CD14-positive monocyte (primary cell): ENCODE results near the gene KREMEN1. TPM values are rescaled to one million over a fixed set of nuclear protein-coding genes. Genes with fewer than 3 reads are reported as not detected.

Experiments used
- DNase-seq, 3 donors: peaks; one replicate each; pipeline ENCODE4 v3.0.0-alpha.2; 2011 to 2022
- H2AFZ ChIP-seq: 2 replicates; pipeline ENCODE4 v1.6.0; 2012; ENCODE audit warnings: mild to moderate bottlenecking, low read depth, low read length, inconsistent platforms; ENCODE audit not compliant: insufficient read depth, poor library complexity, severe bottlenecking
- H3K27ac ChIP-seq, 2 donors: 1 replicate in 1 of 2; 2 replicates in 1 of 2; pipeline ENCODE4 v1.5.1; 2012 to 2013; ENCODE audit warnings: low read length in 2 of 2, control low read depth in 1 of 2, inconsistent platforms in 1 of 2, low read depth in 1 of 2, mild to moderate bottlenecking in 1 of 2
- H3K27me3 ChIP-seq, 2 donors: one replicate each; pipeline versions ENCODE4 v1.6.0 to v1.6.1; 2011 to 2013; ENCODE audit warnings: low read length in 2 of 2; ENCODE audit not compliant: control insufficient read depth in 2 of 2, insufficient read depth in 2 of 2
- H3K36me3 ChIP-seq, 2 donors: replicated peaks in 1 of 2; 1 replicate in 1 of 2; 2 replicates in 1 of 2; pipeline versions ENCODE4 v1.5.1 to v1.6.1; 2012 to 2013; ENCODE audit warnings: low read length in 2 of 2, control low read depth in 1 of 2, inconsistent platforms in 1 of 2, mild to moderate bottlenecking in 1 of 2; ENCODE audit not compliant: insufficient read depth in 2 of 2, control insufficient read depth in 1 of 2
- H3K4me1 ChIP-seq, 2 donors: 1 replicate in 1 of 2; 2 replicates in 1 of 2; pipeline versions ENCODE4 v1.5.1 to v1.6.1; 2012 to 2013; ENCODE audit warnings: low read length in 2 of 2, control low read depth in 1 of 2, inconsistent platforms in 1 of 2, mild to moderate bottlenecking in 1 of 2, moderate library complexity in 1 of 2; ENCODE audit not compliant: insufficient read depth in 2 of 2, control insufficient read depth in 1 of 2
- H3K4me2 ChIP-seq: replicated peaks from 2 replicates; pipeline ENCODE3; 2012; ENCODE audit warnings: low read length, moderate library complexity, mild to moderate bottlenecking; ENCODE audit not compliant: poor library complexity, severe bottlenecking; ENCODE audit errors: extremely low read depth
- H3K4me3 ChIP-seq, 3 experiments: fragments of 200-600 bp in 1 of 3; sonication (generic) in 1 of 3; replicated peaks in 1 of 3; 1 replicate in 2 of 3; 2 replicates in 1 of 3; pipeline ENCODE4 v1.5.1; 2011 to 2013; ENCODE audit warnings: low read length in 3 of 3, mild to moderate bottlenecking in 3 of 3, control low read depth in 2 of 3, low read depth in 2 of 3, inconsistent platforms in 1 of 3, moderate library complexity in 1 of 3
- H3K79me2 ChIP-seq: 2 replicates; pipeline ENCODE4 v1.6.0; 2012; ENCODE audit warnings: mild to moderate bottlenecking, control low read depth, inconsistent platforms, low read length, moderate library complexity; ENCODE audit not compliant: insufficient read depth
- H3K9ac ChIP-seq: 2 replicates; pipeline ENCODE4 v1.6.0; 2017; ENCODE audit warnings: low read length, mild to moderate bottlenecking; ENCODE audit not compliant: insufficient read depth, poor library complexity, severe bottlenecking
- H3K9me3 ChIP-seq, 2 donors: replicated peaks in 1 of 2; 1 replicate in 1 of 2; 2 replicates in 1 of 2; pipeline versions ENCODE4 v1.5.1 to v1.6.1; 2012 to 2013; ENCODE audit warnings: low read length in 2 of 2, control low read depth in 1 of 2; ENCODE audit not compliant: control insufficient read depth in 1 of 2, insufficient read depth in 1 of 2
- H4K20me1 ChIP-seq: 2 replicates; pipeline ENCODE4 v1.6.0; 2012; ENCODE audit warnings: mild to moderate bottlenecking, low read length, control low read depth, moderate library complexity; ENCODE audit not compliant: insufficient read depth
- H3K27ac Mint-ChIP-seq, 7 donors: one replicate each; pipeline ENCODE4 v1.8.0; 2020; ENCODE audit warnings: mild to moderate bottlenecking in 7 of 7, mixed read lengths in 7 of 7, moderate library complexity in 6 of 7, inconsistent platforms in 2 of 7
- H3K27me3 Mint-ChIP-seq, 3 donors: one replicate each; pipeline ENCODE4 v1.8.0; 2021 to 2022; ENCODE audit warnings: low read depth in 3 of 3, mild to moderate bottlenecking in 3 of 3, mixed read lengths in 3 of 3, moderate library complexity in 3 of 3, inconsistent platforms in 1 of 3
- H3K36me3 Mint-ChIP-seq, 2 donors: one replicate each; pipeline ENCODE4 v1.8.0; 2020; ENCODE audit warnings: mixed read lengths in 2 of 2, inconsistent platforms in 1 of 2, mild to moderate bottlenecking in 1 of 2
- H3K4me1 Mint-ChIP-seq: one replicate; pipeline ENCODE4 v1.8.0; 2020; ENCODE audit warnings: mild to moderate bottlenecking, mixed read lengths
- H3K4me3 Mint-ChIP-seq, 2 donors: one replicate each; pipeline ENCODE4 v1.8.0; 2020; ENCODE audit warnings: mild to moderate bottlenecking in 2 of 2, mixed read lengths in 2 of 2, moderate library complexity in 1 of 2
- H3K9me3 Mint-ChIP-seq, 7 donors: one replicate each; pipeline ENCODE4 v1.8.0; 2020 to 2022; ENCODE audit warnings: mixed read lengths in 7 of 7, mild to moderate bottlenecking in 6 of 7, moderate library complexity in 6 of 7, inconsistent platforms in 2 of 7
- WGBS: methylation state at CpG from one replicate; pipeline ENCODE4 v1.1.5; 2013; ENCODE audit warnings: missing lambda C conversion rate; ENCODE audit not compliant: insufficient coverage; 5-methylcytosine and 5-hydroxymethylcytosine counted together
- intact Hi-C, 2 donors: fragments of 100-400 bp; cut with micrococcal nuclease; formaldehyde crosslinking; loops; one replicate each; pipeline versions ENCODE4 v1.15.0 to v1.15.1; 2023
- polyA plus RNA-seq, 3 donors: library from polyadenylated mRNA; depleted of rRNA in 1 of 3; unstranded in 2 of 3; stranded (reverse) in 1 of 3; fragments of 300-500 nt in 2 of 3; fragments of >200 nt in 1 of 3; fragmentation: Illumina TruSeq in 2 of 3; gene quantifications; 1 replicate in 2 of 3; 2 replicates in 1 of 3; pipeline ENCODE4 v1.2.3, GENCODE V29; 2012 to 2021
- TF ChIP-seq, protein P1 (sequence below): fragments of 200-600 bp; IDR thresholded peaks from one replicate; pipeline ENCODE4 v1.8.0; 2022; ENCODE audit warnings: antibody characterized with exemption, mild to moderate bottlenecking

KREMEN1 gene
- polyA plus RNA-seq, 3 donors = 0.47 to 1.6 (median 0.69) TPM

DNA sequence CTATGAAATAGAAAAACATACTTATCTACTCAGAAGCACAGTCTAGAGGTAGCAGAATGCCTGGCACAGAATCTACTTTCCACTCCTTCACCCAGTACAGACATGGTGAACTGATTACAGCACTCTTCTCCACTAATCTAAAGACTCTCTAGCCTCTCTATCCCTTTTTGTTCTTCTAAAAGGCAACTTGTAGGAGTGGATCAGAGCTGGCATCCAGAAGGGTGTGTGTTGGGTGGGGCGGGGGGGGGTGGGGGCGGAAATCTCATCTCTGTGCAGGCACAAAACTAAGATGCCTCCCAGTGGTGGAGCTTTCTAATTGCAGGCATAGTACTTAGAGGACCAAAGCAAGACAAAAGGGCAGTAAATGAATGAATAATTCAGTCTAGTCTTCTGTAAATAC, 121.3 kb downstream of the KREMEN1 start:
- H3K27ac ChIP-seq = no peak overlapping the region
- no peaks in the 10 kb centered on the region for H3K9me3 ChIP-seq
- H3K4me3 ChIP-seq = no peak overlapping the region
- H3K4me2 ChIP-seq = no peak overlapping the region
- peaks cover 0 to 5% (median 3%) of the 10 kb centered on the region in 7 donors for H3K9me3 Mint-ChIP-seq
- no peak overlapping the region for H3K27ac Mint-ChIP-seq
- TF ChIP-seq, protein P1, sequence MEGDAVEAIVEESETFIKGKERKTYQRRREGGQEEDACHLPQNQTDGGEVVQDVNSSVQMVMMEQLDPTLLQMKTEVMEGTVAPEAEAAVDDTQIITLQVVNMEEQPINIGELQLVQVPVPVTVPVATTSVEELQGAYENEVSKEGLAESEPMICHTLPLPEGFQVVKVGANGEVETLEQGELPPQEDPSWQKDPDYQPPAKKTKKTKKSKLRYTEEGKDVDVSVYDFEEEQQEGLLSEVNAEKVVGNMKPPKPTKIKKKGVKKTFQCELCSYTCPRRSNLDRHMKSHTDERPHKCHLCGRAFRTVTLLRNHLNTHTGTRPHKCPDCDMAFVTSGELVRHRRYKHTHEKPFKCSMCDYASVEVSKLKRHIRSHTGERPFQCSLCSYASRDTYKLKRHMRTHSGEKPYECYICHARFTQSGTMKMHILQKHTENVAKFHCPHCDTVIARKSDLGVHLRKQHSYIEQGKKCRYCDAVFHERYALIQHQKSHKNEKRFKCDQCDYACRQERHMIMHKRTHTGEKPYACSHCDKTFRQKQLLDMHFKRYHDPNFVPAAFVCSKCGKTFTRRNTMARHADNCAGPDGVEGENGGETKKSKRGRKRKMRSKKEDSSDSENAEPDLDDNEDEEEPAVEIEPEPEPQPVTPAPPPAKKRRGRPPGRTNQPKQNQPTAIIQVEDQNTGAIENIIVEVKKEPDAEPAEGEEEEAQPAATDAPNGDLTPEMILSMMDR = no peak
- no peak overlapping the region for H2AFZ ChIP-seq
- no peak overlapping the region for H3K9ac ChIP-seq
- H3K4me1 ChIP-seq = no peaks in the 10 kb centered on the region
- intact Hi-C loops = no loop called here
- no peaks in the 10 kb centered on the region for H3K79me2 ChIP-seq
- H3K36me3 Mint-ChIP-seq = no peaks in the 10 kb centered on the region
- peaks cover 0 to 5% (median 3%) of the 10 kb centered on the region in 3 donors for H3K27me3 Mint-ChIP-seq
- no peaks in the 10 kb centered on the region for H3K36me3 ChIP-seq
- no peak for DNase-seq
- no peak overlapping the region for H3K4me3 Mint-ChIP-seq
- no peaks in the 10 kb centered on the region for H4K20me1 ChIP-seq
- no CpG with 5 or more reads among the region's 2 CpGs for WGBS
- H3K27me3 ChIP-seq = no peaks in the 10 kb centered on the region
- no peaks in the 10 kb centered on the region for H3K4me1 Mint-ChIP-seq

DNA sequence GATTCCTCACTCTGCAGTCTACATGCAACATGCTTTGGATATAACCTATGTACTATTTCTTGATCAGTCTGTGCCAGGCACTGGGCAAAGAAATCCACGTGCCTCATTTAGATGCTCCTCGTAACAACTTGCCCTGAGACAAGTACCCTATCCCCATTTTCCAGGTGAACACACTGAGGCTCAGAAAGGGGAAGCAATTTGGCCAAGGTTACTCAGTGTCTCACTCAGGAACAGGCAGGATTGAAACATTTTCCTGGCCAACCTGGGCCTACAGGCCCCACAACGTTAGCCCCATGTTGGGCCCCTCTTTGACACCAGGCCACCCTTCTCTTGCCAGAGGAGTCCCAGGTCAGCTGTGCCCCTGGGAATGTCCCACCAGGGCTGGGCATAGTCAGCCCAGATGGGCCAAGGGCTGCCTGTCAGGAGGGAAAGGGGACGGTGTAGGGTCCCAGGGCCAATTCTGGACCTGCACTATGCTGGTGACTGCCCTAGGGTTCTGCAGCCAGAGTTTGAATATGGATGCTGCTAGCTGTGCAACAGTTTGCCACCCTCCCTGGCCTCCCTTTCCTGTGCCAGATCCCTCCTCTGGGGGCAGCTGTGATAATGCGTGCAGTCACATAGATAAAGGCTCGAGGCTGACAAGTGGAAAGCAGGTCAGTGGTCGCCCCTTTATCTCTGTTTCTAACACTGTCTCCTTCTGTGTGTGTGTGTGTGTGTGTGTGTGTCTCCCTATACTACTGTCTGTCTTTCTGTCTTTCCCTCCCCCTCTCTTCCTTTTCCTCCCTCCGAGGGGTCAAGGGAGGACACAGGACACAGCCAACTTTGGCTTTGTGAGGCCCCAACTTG, 122.5 kb downstream of the KREMEN1 start:
- Histone ChIP-seq H3K9me3 (no peaks in the 10 kb centered on the region), H3K27ac (no peak overlapping the region), H3K36me3 (no peaks in the 10 kb centered on the region), H3K4me1 (no peaks in the 10 kb centered on the region), H3K4me2 (no peak overlapping the region), H3K9ac (no peak overlapping the region), H3K79me2 (no peaks in the 10 kb centered on the region), H3K27me3 (no peaks in the 10 kb centered on the region), H2AFZ (no peak overlapping the region), H4K20me1 (no peaks in the 10 kb centered on the region), H3K4me3 (no peak overlapping the region)
- 93% methylated on average over 3 of the region's 8 CpGs for WGBS
- intact Hi-C loops = no loop called here
- DNase-seq = no peak
- H3K36me3 Mint-ChIP-seq = no peaks in the 10 kb centered on the region
- TF ChIP-seq, protein P1 = no peak
- H3K4me3 Mint-ChIP-seq = no peak overlapping the region
- H3K27ac Mint-ChIP-seq = peak overlapping the region in 1 of 7 donors; percentile 37
- no peaks in the 10 kb centered on the region for H3K4me1 Mint-ChIP-seq
- H3K9me3 Mint-ChIP-seq = peaks cover 0 to 5% (median 3%) of the 10 kb centered on the region in 7 donors
- H3K27me3 Mint-ChIP-seq = peaks cover 0 to 3% (median 1%) of the 10 kb centered on the region in 3 donors
